Calu3 (cell line): ENCODE measurements around the gene MYRFL. TPM values are rescaled to one million over a fixed set of nuclear protein-coding genes. Genes with fewer than 3 reads are reported as not detected.
A peak's percentile ranks its signal among the peaks of the same experiment; 100 is the strongest.

Experiments
- BruUV-seq: library from RNA; stranded (reverse); fragments of 400-500 nt; replicated peaks from 2 replicates; lab custom pipeline; 2021; lab: Mats Ljungman, UMichigan
- CTCF ChIA-PET: fragments of 300-600 bp; sonication (Branson Sonifier 250); formaldehyde crosslinking; loops from one replicate; lab custom pipeline; 2022; ENCODE audit warnings: antibody characterized with exemption; lab: Charles Lee
- DNase-seq: peaks from one replicate; pipeline ENCODE4 v3.0.0; 2022
- H3K27ac Mint-ChIP-seq: one replicate; pipeline ENCODE4 v1.8.0; 2022; ENCODE audit warnings: mixed read lengths; ENCODE audit not compliant: unreplicated experiment
- H3K27me3 Mint-ChIP-seq: one replicate; pipeline ENCODE4 v1.8.0; 2022; ENCODE audit warnings: mixed read lengths; ENCODE audit not compliant: unreplicated experiment
- H3K36me3 Mint-ChIP-seq: one replicate; pipeline ENCODE4 v1.8.0; 2022; ENCODE audit warnings: mild to moderate bottlenecking, moderate library complexity, mixed read lengths; ENCODE audit not compliant: insufficient read depth, unreplicated experiment
- H3K4me1 Mint-ChIP-seq: one replicate; pipeline ENCODE4 v1.8.0; 2022; ENCODE audit warnings: mild to moderate bottlenecking, low read depth, mixed read lengths; ENCODE audit not compliant: unreplicated experiment
- H3K4me3 Mint-ChIP-seq: one replicate; pipeline ENCODE4 v1.8.0; 2022; ENCODE audit warnings: mild to moderate bottlenecking, low read depth, moderate library complexity, mixed read lengths; ENCODE audit not compliant: unreplicated experiment
- H3K9me3 Mint-ChIP-seq: one replicate; pipeline ENCODE4 v1.8.0; 2022; ENCODE audit warnings: low read depth, mixed read lengths; ENCODE audit not compliant: unreplicated experiment
- CTCF ChIP-seq: fragments of 200-600 bp; IDR thresholded peaks from one replicate; pipeline ENCODE4 v1.8.0; 2022; ENCODE audit warnings: antibody characterized with exemption; ENCODE audit not compliant: unreplicated experiment
- intact Hi-C: fragments of 100-400 bp; cut with micrococcal nuclease; formaldehyde crosslinking; loops from one replicate; pipeline ENCODE4 v1.10.0; 2022; ENCODE audit not compliant: unreplicated experiment
- total RNA-seq: library from RNA; stranded (reverse); gene quantifications from 2 replicates; pipeline ENCODE4 v1.2.3, GENCODE V29; 2022

The MYRFL gene
- total RNA-seq, 1 experiment from 2014 or later: 1.7 TPM

- intact Hi-C loops: no loop called here
- DNase-seq: peak; percentile 79
- H3K4me1 Mint-ChIP-seq: peaks cover 68% of the 10 kb centered on the region
- CTCF ChIA-PET: interaction anchor here (0.5 to 2.0 kb wide), 9 partner anchors 11 to 1237 kb away, joined by 3 to 12 read pairs (median 5); no protein-coding TSS in a partner anchor
- no TSS peak for BruUV-seq
- no peak for TF ChIP-seq CTCF
- H3K36me3 Mint-ChIP-seq: peaks cover 27% of the 10 kb centered on the region
- H3K27ac Mint-ChIP-seq: peak overlapping the region; percentile 97
- H3K4me3 Mint-ChIP-seq: peak overlapping the region; percentile 67
- H3K9me3 Mint-ChIP-seq: no peaks in the 10 kb centered on the region
- H3K27me3 Mint-ChIP-seq: no peaks in the 10 kb centered on the region
Measured at GRCh38 chr12:69821456-69822159, 3.4 kb upstream of the MYRFL start.

DNA sequence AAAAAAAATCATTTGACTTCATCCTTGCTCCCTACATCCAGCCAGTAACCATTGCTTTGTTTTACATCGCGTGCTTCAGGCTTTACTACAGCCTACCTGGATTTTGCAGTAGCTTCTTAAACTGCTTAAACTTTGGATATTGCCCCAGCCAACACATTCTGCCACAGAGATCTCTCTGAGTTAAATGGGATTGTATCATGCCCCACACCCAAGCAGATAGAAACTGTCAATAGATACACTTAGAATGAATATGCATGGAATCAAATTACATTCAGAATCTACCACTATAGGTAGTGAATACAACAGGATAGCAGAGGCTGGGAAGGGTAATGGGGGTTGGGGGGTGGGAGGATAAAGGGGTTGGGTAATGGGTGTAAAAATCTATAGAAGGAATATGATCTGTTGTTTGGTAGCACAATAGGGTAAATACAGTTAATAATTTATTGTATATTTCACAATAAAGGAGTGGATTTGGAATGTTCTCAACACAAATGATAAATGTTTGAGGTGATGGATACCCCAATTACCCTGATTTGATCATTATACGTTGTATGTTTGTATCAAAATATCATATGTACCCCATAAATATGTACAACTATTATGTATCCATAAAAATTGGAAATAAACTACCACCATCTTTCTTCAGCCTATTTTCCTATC is 2.7 kb upstream of the MYRFL start:
- intact Hi-C loops: no loop called here

DNA sequence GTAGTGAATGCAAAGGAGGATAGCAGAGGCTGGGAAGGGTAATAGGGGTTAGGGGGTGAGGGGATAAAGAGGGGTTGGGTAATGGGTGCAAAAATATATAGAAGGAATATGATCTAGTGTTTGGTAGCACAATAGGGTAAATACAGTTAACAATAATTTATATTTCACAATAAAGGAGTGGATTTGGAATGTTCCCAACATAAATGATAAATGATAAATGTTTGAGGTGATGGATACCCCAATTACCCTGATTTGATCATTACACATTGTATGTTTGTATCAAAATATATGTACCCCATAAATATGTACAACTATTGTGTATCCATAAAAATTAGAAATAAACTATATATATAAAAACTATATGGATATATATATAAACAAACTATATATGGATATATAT is 999 bp upstream of the MYRFL start:
- no TSS peak for BruUV-seq
- CTCF ChIA-PET: no interaction called here
- no peak overlapping the region for H3K27ac Mint-ChIP-seq
- H3K9me3 Mint-ChIP-seq: no peaks in the 10 kb centered on the region
- no peak for TF ChIP-seq CTCF
- peaks cover 59% of the 10 kb centered on the region for H3K4me1 Mint-ChIP-seq
- intact Hi-C loops: no loop called here
- no peaks in the 10 kb centered on the region for H3K27me3 Mint-ChIP-seq
- DNase-seq: no peak
- H3K36me3 Mint-ChIP-seq: peaks cover 26% of the 10 kb centered on the region
- no peak overlapping the region for H3K4me3 Mint-ChIP-seq

More for the DNA sequence above, 2.7 kb upstream of the MYRFL start:
- H3K9me3 Mint-ChIP-seq: no peaks in the 10 kb centered on the region
- H3K27ac Mint-ChIP-seq: peak overlapping the region; percentile 97
- CTCF ChIA-PET: interaction anchor here (0.7 to 2.0 kb wide), 5 partner anchors 12 to 355 kb away, joined by 3 to 8 read pairs (median 6); no protein-coding TSS in a partner anchor
- peaks cover 26% of the 10 kb centered on the region for H3K36me3 Mint-ChIP-seq
- TF ChIP-seq CTCF: no peak
- H3K4me3 Mint-ChIP-seq: peak overlapping the region; percentile 67
- BruUV-seq: no TSS peak
- DNase-seq: no peak
- H3K4me1 Mint-ChIP-seq: peaks cover 68% of the 10 kb centered on the region
- H3K27me3 Mint-ChIP-seq: no peaks in the 10 kb centered on the region

GRCh38 chr12:69828897-69829296 is 3.9 kb downstream of the MYRFL start:
- no peak for TF ChIP-seq CTCF
- Mint-ChIP-seq H3K27me3 (no peaks in the 10 kb centered on the region), H3K27ac (no peak overlapping the region), H3K4me1 (peaks cover 36% of the 10 kb centered on the region), H3K9me3 (no peaks in the 10 kb centered on the region), H3K36me3 (peaks cover 8% of the 10 kb centered on the region), H3K4me3 (no peak overlapping the region)
- no peak for DNase-seq
- intact Hi-C loops: no loop called here
- CTCF ChIA-PET: interaction anchor here (1.1 kb wide), 1 partner anchor 13 kb away, joined by 3 read pairs; no protein-coding TSS in a partner anchor
- BruUV-seq: no TSS peak
